BE2C (cell line): ENCODE results near the gene ADAM11.
"Not testable (repeated sequence)": the region's sequence is repeated elsewhere in the genome, so short reads cannot be mapped to it uniquely, and the experiment has no call there.

ENCODE experiments used
- DNase-seq: peaks from one replicate; pipeline ENCODE4 v3.0.0-alpha.2; 2020
- H3K27me3 ChIP-seq: fragments of 250-450 bp; sonication (Bioruptor Pico); 2 replicates; pipeline ENCODE4 v1.5.1; 2020; ENCODE audit warnings: mild to moderate bottlenecking
- H3K36me3 ChIP-seq: fragments of 250-450 bp; sonication (Bioruptor Pico); 2 replicates; pipeline ENCODE4 v1.5.1; 2020; ENCODE audit warnings: mild to moderate bottlenecking
- H3K4me1 ChIP-seq: fragments of 250-450 bp; sonication (Bioruptor Pico); 2 replicates; pipeline ENCODE4 v1.5.1; 2020
- H3K4me3 ChIP-seq: 2 replicates; pipeline ENCODE4 v1.5.1; 2011; ENCODE audit warnings: low read depth, low read length
- H3K9me3 ChIP-seq: fragments of 250-450 bp; sonication (Bioruptor Pico); 2 replicates; pipeline ENCODE4 v1.5.1; 2020
- TF ChIP-seq, protein P1 (sequence below): IDR thresholded peaks from 2 replicates; pipeline ENCODE4 v1.5.1; 2012; ENCODE audit warnings: mild to moderate bottlenecking, low read depth, low read length

The ADAM11 gene

DNA sequence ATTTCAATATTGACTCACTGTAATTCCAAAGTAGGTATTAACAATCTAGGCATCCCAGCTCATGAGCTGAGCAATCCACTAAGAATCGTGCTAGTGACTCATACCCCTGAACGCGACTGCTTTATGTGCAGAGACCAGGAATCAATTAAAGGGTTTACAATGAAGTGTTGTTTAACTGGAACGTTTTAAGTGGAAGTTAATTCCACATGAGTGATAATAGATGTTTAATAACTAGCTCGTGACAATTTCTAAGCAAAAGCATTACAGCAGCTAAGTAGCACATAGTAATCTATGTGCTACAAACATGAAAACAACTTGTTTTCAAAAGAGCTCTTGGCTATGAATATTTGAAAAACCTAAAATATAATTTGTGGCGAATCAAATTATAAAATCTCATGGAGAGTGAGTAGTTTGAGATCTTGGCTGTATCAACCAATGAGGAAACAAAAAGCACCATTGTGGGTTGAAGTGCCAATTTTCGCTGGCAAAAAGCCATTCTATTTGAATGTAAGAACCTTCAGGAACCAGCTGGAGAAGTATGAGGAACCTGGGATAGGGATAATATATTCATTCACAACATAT lies 61.9 kb downstream of the ADAM11 start:
- Histone ChIP-seq H3K27me3 (no peaks in the 10 kb centered on the region), H3K4me1 (peaks cover 2% of the 10 kb centered on the region), H3K4me3 (no peak overlapping the region), H3K36me3 (no peaks in the 10 kb centered on the region), H3K9me3 (no peaks in the 10 kb centered on the region)
- TF ChIP-seq, protein P1, sequence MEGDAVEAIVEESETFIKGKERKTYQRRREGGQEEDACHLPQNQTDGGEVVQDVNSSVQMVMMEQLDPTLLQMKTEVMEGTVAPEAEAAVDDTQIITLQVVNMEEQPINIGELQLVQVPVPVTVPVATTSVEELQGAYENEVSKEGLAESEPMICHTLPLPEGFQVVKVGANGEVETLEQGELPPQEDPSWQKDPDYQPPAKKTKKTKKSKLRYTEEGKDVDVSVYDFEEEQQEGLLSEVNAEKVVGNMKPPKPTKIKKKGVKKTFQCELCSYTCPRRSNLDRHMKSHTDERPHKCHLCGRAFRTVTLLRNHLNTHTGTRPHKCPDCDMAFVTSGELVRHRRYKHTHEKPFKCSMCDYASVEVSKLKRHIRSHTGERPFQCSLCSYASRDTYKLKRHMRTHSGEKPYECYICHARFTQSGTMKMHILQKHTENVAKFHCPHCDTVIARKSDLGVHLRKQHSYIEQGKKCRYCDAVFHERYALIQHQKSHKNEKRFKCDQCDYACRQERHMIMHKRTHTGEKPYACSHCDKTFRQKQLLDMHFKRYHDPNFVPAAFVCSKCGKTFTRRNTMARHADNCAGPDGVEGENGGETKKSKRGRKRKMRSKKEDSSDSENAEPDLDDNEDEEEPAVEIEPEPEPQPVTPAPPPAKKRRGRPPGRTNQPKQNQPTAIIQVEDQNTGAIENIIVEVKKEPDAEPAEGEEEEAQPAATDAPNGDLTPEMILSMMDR, result no peak
- DNase-seq, result no peak

DNA sequence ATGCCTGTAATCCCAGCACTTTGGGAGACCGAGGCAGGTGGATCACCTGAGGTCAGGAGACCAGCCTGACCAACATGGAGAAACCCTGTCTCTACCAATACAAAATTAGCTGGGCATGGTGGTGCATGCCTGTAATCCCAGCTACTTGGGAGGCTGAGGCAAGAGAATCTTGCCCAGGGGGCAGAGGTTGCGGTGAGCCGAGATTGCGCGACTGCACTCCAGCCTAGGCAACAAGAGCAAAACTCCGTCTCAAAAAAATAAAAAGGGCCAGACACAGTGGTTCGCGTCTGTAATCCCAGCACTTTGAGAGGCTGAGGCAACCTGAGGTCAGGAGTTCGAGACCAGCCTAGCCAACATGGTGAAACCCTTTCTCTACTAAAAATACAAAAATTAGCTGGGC lies 66.4 kb downstream of the ADAM11 start:
- H3K4me3 ChIP-seq, DNase-seq: not testable (repeated sequence)

DNA sequence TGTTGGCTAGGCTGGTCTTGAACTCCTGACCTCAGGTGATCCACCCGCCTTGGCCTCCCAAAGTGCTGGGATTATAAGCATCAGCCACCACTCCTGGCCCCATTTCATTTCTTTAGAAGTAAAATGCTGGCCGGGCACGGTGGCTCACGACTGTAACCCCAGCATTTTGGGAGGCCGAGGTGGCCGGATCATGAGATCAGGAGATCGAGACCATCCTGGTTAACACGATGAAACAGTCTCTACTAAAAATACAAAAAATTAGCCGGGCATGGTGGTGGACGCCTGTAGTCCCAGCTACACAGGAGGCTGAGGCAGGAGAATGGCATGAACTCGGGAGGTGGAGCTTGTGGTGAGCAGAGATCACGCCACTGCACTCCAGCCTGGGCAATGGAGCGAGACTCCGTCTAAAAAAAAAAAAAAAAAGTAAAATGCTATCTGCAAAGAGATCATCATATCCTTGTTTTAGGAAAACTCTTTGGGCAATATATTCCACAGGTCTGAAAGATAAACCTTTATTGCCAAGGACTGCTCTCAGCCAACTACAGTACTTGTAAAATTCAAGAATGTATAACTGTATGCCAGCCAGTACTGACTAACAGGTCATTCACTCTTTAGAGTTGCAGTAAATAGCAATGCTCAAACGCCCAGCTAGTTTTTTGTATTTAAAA lies 67.5 kb downstream of the ADAM11 start:
- Histone ChIP-seq H3K27me3 (no peaks in the 10 kb centered on the region), H3K4me3 (no peak overlapping the region), H3K4me1 (no peaks in the 10 kb centered on the region; the same call in 1 of the 2 replicates), H3K36me3 (0 out of 2 replicates have a peak, but pooled peaks cover 2% of the 10 kb centered on the region), H3K9me3 (no peaks in the 10 kb centered on the region)
- DNase-seq, result no peak
- TF ChIP-seq, protein P1, result no peak

More for the DNA sequence above, 66.4 kb downstream of the ADAM11 start:
- not testable (repeated sequence) for H3K36me3 ChIP-seq, H3K4me1 ChIP-seq, H3K27me3 ChIP-seq, H3K9me3 ChIP-seq

DNA sequence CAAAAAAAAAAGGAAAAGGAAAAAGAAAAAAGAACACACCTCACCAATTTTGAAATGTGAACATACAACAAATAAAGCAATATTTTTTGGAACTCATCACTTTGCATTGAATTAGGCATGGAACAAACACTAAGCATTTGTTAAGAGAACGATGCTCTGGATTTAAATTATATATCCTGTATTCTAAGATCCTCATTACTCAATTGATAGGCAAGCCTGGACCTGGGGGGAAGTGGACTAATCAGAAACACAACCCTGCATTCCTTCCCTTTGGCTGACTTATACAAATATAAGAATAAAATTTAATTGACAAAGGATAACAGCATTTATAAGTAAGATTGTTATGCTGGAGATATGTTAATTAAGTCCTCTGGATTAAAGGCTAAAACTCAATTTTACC lies 69.1 kb downstream of the ADAM11 start:
- H3K4me3 ChIP-seq, result no peak overlapping the region; the same call in 1 of the 2 replicates
- no peak for DNase-seq
- no peaks in the 10 kb centered on the region for H3K9me3 ChIP-seq
- H3K4me1 ChIP-seq, result no peaks in the 10 kb centered on the region
- no peaks in the 10 kb centered on the region for H3K27me3 ChIP-seq
- TF ChIP-seq, protein P1, result no peak
- 0 out of 2 replicates have a peak, but pooled peaks cover 2% of the 10 kb centered on the region for H3K36me3 ChIP-seq

DNA sequence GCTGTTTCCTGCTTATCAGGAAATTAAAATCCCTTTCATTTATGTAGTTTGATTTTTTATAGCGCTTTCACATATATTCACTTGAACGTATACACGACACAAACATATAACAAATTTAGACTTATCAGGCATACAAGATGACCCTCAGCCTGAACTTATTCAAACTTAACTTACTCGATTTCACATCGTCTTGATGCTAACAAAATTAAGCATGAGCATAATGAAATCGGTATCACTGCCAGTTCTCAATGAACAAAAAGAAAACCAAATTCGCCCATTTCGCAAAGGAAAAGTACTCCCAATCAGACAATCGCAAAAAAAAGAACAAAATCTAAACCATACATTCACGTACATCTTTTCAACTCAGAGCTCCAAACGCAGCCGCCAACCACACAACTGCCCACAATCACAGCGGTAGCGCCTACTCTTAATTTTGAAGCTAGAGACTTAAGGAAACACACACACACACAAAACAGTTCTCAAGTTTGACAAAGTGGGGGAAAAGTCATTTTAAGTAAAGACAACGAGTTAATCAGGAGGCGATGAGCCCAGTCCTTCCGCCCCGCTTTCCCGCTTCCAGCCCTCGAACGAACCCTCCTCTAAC lies 70.2 kb downstream of the ADAM11 start:
- Histone ChIP-seq H3K4me3 (peak overlapping the region; percentile 80), H3K36me3 (0 out of 2 replicates have a peak, but pooled peaks cover 2% of the 10 kb centered on the region), H3K27me3 (no peaks in the 10 kb centered on the region), H3K4me1 (no peaks in the 10 kb centered on the region), H3K9me3 (no peaks in the 10 kb centered on the region)
- TF ChIP-seq, protein P1, result no peak
- DNase-seq, result no peak

DNA sequence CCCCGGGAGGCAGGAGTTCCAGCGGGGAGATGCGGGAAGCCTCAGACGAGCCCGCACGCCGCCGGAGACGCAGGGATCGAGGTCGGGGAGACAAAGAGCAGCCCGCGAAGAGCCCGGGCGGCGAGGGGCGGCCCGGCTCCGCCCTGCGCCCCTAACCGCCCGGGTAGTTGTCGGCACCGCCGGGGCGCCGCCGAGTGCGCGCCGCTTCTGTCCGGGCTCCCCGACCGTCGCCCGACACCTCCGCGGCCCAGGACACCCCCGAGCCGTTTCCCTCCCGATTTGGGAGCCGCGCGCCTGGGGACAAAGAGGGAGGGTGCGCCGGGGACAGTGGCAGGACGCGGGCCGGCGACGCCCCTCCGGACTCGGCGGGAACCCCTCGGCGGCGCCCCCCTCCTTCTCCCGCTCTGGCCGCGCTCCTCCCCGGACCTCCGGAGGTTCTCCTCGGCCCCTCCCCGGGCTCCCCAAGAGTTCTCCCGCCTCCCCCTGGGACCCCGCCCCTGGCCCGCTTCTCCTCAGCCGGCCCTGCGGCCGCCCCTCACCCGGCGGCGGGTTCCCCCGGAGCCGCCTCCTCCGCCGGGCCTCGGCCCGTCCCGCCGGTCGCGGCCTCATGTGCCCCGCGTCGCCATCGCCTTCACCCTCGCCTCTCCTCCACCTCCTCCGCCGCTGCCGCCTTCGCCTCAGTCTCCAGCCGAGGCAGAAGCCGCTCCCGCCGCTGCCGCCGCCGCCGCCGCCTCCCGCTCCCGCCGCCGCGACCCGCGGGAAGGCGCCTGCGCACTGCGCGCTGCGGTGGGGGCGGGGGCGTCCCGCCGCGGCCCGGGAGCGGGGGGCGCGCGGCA lies 71.0 kb downstream of the ADAM11 start, which contains the start of gene GJC1:
Gene GJC1, minus strand, starts transcription at position 765 of the 836 bp plus-strand sequence. CDS start 24,470 bp downstream, outside the sequence.
- Histone ChIP-seq H3K9me3 (no peaks in the 10 kb centered on the region), H3K27me3 (no peaks in the 10 kb centered on the region), H3K4me1 (no peaks in the 10 kb centered on the region), H3K36me3 (0 out of 2 replicates have a peak, but pooled peaks cover 2% of the 10 kb centered on the region), H3K4me3 (peak within 1 kb of the TSS; percentile 80)
- TF ChIP-seq, protein P1, result no peak
- peak; percentile 59 for DNase-seq
